ENCODE data around the gene RTL9. TPM values are rescaled to one million over a fixed set of nuclear protein-coding genes. Genes with fewer than 3 reads are reported as not detected.

Gene RTL9
- total and polyA plus RNA-seq, 10 donors: not detected

GRCh38 chrX:110406822-110407221 lies 48.2 kb downstream of the RTL9 start:
- Histone ChIP-seq H3K36me3 (no peaks in the 10 kb centered on the region), H3K4me3 (no peak overlapping the region), H3K9me3 (no peaks in the 10 kb centered on the region), H3K27me3 (replicated peaks in 1 of 7) (peaks cover 0 to 31% (median 0%) of the 10 kb centered on the region in 7 donors), H3K27ac (no peak overlapping the region), H3K4me1 (no peaks in the 10 kb centered on the region)
- DNase-seq: no peak
- TF ChIP-seq POLR2A (IDR thresholded peaks at IDR 0.05) (no peak), CTCF (IDR thresholded peaks at IDR 0.05 in 8 of 11, conservative IDR thresholded peaks at IDR 0.05 in 3 of 11) (no peak), POLR2AphosphoS5 (IDR thresholded peaks at IDR 0.05) (no peak)
- 77 to 87% (median 83%) methylated on average over 4 of the region's 4 CpGs for WGBS, 5 donors
- intact Hi-C loops (cut with DNase I; ENCODE audit: low total_unique reads): no loop called here

GRCh38 chrX:110407910-110408545 lies 49.4 kb downstream of the RTL9 start:
- Histone ChIP-seq H3K27ac (no peak overlapping the region), H3K4me3 (no peak overlapping the region), H3K4me1 (peaks cover 0 to 3% (median 0%) of the 10 kb centered on the region in 6 donors), H3K36me3 (no peaks in the 10 kb centered on the region), H3K27me3 (replicated peaks in 1 of 7) (peaks cover 0 to 31% (median 0%) of the 10 kb centered on the region in 7 donors), H3K9me3 (no peaks in the 10 kb centered on the region)
- DNase-seq: no peak
- intact Hi-C loops (cut with DNase I; ENCODE audit: low total_unique reads): no loop called here
- TF ChIP-seq POLR2AphosphoS5 (IDR thresholded peaks at IDR 0.05) (no peak), CTCF (IDR thresholded peaks at IDR 0.05 in 8 of 11, conservative IDR thresholded peaks at IDR 0.05 in 3 of 11) (peak; percentile 49 to 77 (median 71)), POLR2A (IDR thresholded peaks at IDR 0.05) (no peak)
- 28 to 47% (median 42%) methylated on average over 5 of the region's 5 CpGs for WGBS, 5 donors

Small RNA genes within 50 kb of the gene (small RNA-seq; reads per million reads assigned to genes)
- 0 reads per million in 4 donors for gene GNG5P2

Other genes starting within 250 kb of the RTL9 start
- 10 to 100 TPM in 5 of 7 donors, 1 to 10 TPM in 2; 7.0 to 15.6 (median 11.2) TPM for gene AMMECR1, start 40.8 kb upstream of the RTL9 start, total RNA-seq
- 1 to 10 TPM; 1.7 to 3.2 (median 3.0) TPM for gene AMMECR1, start 40.8 kb upstream of the RTL9 start, polyA plus RNA-seq

All from spleen (tissue), 11 donors.